Activated T-helper 1 cell treated with anti-CD3 and anti-CD28 coated beads, Interleukin-2, amount 50 U/mL, for 16 hours (primary cell): ENCODE data around the gene ICE1.
"Not testable (repeated sequence)": the region's sequence is repeated elsewhere in the genome, so short reads cannot be mapped to it uniquely, and the experiment has no call there.

ENCODE experiments used
- DNase-seq, 2 donors: peaks; one replicate each; pipeline ENCODE4 v3.0.0-alpha.2; 2020; ENCODE audit warnings: low read depth in 1 of 2, low spot score in 1 of 2

The ICE1 gene, protein sequence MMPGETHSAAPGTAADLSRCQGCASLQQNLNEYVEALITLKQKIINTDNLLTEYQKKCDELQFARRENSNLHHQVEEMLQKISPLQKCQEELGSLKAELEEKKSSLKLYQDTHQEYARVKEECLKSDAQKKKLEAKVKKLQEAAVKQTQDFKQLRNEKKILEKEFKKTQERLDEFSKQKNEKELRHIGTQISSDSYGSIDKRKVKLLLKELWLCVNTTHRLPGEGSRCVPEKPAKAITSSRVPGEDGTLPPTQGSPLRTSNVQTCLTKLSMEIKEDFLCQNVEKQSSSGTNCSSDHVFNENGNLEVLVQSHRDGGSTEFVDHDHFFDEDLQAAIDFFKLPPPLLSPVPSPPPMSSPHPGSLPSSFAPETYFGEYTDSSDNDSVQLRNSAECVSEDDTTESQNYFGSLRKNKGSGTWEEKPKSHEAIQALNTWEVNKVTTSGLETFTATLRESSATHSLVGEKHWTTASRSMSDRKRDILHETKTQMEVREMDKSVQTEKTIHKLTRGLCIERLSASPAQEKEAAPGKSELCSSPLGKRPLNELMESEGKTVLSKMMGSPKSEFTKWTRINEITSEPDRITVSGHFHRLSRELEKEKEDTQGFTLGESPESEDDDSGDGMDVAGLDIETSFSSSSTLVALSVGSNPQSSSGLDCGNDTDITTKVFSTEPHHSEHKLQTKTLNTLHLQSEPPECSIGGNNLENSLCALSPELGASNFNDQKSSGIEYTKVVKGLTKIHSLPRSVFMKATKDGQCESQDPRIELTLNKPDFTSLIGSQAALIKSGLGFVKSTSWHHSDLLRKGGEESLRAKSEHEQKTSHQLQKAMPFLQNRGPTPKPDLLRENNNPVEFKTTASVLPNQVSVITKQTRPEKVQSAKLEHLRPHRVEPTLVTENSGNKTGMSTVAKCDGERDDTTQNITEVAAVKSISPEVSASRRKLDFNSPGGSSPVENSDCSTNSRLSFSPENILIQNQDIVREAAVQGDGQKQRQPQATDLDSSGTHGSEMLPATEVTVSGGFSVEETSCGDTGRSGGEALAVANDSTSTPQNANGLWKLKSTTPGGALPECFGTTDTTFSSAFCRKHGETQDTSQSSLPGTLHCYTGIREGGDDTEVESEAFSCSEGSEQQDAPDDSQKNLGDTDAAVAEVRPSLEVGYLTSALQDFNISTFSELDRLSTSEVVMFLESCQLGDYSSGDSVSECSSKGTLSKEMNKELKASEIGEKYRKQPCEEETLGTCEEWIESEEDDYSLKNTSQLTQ (N-terminal part only)

DNA sequence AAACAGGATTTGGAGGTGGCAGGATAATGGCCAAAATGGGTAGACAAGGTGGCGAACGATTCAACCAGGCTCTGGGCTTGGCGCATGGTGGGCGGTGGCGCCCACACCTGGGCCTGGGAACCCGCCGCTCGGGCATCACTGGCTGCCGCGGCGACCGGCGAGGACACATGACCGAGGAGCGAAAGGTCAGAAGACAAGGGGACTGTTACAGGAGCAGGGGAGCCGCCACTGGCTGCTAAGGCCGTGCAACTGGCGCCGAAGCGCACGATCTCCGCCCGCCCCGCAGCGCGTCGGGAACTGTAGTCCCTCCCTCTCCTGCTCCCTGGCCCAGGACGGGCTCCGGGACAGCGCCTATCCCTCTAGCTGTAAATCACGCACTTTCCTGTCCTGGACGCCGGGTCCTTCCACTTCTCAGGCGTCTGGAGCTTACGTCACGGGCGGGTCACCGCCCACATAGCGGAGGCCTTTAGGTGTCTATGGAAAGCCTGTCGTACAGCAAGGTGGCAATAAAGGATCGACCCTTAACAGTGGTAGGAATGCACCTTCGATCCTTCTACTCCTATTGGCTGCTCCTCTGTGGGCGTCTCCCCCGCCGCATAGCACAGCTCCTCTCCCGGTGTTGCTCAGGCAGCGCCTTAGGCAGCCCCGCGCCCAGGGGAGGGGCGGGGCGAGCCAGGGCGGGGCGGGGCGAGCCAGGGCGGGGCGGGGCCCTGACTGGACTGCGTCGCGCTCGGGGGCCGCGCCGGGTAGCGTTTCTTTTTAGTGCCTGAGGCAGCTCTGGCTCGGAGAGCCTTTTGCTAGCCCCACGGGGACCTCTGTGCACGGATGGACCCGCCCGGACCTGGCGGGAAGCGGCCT lies at the start of gene ICE1:
ICE1 (plus strand) TSS at position 717 of the 858 bp plus-strand sequence. CDS start 239 bp downstream, outside the sequence.
- peak; percentile 90 for DNase-seq

DNA sequence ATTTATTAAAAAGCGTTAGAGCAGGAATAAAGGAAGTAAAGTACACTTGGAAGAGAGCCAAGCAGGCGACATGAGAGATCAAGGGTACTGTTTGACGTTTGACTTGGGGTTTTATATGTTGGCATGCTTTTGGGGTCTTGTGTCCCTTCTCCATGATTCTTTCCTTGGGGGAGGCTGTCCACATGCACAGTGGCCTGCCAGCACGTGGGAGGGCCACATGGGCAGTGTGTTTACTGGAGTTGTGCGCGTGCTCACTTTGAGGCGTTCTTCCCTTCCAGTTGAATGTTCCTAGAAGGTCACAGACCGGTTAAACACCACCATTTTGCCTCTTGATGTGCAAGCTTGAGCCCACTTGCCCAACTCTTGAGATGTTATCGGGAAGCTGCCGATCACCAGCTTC lies 49.5 kb upstream of the ICE1 start:
- DNase-seq: no peak

DNA sequence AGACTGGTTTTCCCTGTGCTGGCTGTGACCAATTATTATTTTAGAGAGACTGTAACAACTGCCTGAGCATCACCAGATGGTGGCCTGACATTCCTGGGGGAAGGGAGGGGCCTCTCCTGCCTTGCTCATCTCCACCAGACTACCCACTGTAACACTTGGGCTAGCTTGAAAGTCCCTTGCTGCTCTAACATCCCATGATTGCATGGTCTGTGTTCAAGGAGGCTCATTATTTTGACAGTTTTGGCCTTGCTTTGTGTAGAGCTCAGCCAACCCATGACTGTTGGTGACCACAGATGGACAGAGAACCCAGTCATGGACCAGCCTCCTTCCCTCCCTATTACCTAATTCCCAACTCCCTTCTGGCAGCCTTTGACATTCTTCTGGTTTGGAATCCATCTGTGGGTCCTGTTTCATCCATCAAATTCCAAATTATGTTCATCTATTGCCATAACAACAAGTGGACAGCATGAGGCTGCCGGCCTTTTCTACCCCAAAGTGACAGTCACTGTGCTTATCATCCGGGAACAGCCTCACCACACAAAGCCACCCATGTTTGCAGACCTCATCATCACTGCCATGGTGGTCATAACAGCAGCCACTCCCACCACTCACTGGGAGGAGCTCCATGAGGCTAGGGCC lies 49.0 kb upstream of the ICE1 start:
- no peak for DNase-seq

DNA sequence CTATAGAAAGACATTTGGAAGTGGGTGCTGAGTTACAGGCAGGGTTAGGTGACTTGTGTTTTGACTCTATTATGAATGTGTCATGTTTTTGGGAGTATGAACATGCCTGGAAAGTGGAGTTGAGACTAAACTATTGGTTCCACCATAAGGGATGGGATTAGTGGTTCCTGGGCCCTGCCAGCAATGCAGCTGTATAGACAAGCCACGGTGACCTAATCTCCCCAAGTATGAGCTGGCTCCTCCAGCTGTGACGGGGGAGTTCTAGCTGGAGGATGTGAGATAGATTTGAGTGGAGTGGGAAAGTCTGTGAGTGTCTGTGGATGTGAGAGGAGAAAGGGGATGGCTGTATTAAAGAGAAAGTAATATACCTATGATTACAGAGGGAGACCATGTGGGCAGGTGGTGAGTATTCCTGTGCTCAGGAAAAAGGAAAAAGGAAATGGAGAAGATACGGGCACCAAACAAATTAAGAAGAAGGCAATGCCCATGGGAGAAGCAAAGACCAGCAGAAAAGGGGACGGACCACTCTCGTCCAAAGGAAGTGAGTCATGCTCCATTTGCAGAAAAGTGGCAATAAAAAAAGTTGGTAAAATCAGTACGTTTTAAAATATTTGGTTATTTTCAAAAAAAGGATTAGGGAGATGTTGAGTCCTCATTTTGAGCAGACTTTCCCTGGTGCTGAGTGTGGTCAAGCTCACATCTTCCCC lies 48.3 kb upstream of the ICE1 start:
- no peak for DNase-seq

DNA sequence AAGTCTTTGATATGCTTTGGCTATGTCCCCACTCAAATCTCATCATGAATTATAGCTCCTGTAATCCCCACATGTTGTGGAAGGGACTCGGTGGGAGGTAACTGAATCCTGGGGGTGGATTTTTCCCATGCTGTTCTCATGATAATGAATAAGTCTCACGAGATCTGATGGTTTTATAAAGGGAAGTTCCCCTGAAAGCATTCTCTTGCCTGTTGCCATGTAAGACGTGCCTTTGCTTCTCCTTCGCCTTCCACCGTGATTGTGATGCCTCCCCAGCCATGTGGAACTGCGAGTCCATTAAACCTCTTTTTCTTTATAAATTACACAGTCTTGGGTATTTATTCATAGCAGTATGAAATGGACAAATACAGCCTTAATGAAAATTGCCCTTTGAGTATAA lies 44.7 kb upstream of the ICE1 start:
- no peak for DNase-seq

DNA sequence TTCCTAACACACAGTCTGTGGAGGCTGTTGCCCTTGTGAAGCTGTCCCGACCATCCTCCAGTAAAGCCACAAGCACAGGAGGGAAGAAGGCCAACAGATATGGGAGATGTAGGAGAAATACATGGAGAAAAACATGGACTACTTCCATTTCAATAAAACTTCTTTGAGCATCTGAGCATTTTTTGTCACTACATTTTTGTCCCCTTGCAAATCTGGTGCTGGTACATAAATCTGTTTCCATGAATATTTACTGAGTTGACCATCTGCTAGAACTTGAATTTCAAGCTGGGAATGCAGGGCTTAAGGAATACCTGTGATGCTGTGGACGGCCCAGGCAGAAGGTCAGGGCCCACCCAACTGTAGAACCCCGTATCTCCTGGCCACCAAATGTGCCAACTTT lies 43.9 kb upstream of the ICE1 start:
- no peak for DNase-seq

DNA sequence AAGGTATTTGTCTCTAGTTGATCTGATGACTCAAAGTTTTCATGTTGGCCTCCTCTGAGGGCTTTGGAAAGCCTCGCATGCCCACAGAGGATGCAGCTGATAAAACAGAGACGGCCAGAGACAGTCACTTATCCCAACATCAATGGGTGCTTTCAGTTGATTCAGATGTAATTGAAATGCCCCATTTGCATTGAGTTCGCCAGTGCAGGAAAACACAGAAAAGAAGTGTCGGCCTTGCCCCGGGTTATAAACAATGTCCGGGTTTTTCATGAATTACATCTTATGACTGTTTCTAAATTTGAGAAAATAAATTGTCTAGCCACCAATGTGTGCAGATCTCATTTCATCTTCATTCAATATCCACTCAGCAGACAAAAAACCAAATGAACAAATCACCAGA lies 42.2 kb upstream of the ICE1 start:
- DNase-seq: no peak

DNA sequence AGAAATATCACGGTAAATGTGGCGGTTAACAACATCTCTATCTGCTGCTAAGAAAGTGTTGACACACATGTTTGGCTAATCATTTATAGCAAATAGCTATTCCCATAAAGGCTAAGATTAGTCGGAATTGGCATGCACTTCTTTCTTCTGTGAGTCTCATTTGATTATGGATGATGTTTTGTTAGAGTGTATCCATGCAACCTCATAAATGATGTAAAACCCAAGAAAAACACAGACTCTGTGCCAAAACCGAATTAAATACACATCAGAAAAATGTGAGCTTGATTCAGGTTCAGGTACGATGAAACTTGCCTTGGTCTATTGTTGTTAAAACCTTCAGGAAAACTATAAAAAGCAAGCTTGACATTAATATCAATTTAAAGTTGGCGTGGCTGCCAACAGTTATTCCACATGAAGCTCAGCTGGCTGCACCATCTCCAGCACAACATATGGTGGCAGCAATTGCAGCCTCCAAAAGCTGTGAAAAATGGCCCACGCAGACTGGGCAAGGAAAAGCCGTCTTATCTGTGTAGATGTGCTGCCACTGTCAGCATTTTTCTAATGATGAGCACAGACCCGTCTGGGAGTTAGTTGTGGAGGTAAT lies 41.1 kb upstream of the ICE1 start:
- no peak for DNase-seq

DNA sequence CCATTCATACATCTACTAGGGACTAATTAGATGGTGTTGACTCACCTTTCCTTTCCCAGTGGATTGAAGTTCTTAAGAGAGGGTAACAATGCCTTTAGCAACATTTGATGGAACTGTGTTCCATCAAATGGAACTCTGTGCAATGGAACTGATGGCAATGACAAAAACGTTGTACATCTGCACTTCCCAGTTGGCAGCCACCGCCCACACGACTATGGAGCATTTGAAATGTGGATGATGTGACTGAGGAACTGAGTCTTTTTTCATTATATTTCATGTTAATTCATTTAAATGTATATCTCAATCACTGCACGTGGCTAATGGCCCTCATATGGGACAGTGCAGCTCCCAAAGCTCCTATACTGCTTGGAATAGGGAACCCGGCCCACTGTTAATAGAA lies 39.0 kb upstream of the ICE1 start:
- no peak for DNase-seq

DNA sequence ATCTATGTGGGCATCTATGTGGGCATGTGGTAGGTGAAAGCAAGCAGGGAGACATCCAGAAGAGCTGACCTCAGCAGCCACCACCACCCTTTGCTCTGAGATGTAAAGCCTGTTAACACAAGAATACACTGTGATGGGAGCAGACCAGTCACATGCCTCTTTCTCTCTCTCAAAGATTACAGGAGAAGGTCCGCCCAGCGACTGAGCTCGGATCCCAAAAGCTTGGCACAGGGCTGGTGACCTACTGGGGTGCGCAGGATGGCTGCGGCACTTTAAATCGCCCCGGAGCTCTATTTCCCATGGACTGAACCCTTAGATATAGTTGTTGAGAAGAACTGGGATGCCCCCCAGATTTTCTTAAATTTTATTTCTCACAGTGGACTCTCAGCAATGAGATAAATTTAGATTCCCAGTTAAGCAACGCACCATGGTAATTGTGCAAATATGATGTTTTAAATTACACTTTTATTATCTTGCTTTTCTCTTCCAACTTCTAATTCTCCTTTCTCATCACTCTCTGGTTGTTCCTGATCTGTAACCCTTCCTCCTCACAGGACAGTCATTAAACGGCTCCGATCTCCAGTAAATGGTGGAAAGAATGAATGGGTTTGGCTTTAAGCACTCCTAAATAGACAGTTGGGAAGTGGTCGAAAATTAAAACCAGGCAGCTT lies 37.7 kb upstream of the ICE1 start:
- DNase-seq: no peak

DNA sequence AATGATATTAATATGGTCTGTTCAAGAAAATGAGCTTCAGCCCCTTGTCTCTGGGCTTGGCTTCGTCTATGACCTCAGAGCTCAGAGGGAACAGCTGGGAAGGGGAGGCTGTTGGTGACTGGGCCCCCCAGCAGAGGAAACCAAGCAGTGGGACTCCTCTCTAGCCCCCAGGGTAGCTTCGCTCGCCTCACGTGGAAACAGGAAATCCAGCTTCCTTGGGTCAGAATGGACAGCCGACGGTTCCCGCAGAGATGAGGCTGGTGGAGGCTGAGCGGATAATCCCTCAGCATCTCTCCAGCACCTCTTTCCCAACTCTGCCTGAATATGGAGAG lies 37.2 kb upstream of the ICE1 start:
- DNase-seq: no peak

DNA sequence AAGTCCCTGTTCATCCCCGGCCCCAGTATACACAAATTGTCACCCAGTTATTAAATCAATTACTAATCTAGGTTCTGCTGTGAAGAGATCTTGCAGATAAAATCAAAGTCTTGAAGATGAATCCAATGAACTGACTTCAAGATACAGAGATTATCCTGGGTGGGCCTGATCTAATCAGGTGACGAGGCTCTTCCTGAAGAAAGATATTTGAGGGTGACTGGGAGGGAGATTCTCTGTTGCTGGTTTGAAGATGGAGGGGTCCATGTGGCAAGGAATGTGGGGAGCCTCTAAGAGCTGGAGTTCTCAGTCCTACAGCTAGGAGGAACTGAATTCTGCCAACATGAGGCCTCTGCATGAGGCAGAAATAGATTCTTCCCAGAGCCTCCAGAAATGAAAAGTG lies 36.1 kb upstream of the ICE1 start:
- DNase-seq: no peak

DNA sequence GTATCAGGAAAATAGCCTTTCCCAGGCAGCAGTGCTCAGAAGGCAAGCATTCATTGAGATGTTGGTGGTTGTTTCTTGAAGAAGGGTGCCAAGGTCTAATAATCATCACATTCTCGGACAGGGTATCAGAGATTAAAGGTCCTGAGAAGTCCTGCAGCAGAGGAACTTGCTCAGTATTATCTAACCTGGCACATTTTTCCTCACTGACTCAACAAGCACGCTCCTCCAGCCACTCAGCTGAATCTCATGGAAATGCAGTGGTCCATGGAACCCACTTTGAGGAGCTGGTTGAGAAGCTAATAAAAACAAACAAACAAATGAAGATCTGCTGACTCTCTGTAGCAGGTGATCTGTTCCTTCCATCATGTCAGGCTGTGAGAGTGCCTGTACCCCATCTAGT lies 35.3 kb upstream of the ICE1 start:
- no peak for DNase-seq

DNA sequence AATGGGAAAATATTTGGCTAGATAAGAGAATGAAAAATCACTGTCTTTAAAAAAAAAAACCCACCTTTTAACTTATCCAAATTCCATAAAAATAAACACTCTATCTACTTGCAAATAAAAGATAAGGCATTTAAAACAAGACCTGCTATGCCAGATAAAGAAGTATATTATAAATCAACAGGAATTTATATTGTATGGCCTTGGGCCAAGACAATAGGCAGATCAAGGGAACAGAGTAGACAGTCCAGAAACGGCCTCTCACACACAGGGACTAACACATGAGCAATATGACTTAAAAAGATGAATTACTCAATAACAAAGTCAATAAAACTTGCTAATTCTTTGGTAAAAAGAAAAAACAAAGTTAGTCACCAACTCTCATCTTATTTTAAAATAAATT lies 34.7 kb upstream of the ICE1 start:
- DNase-seq: no peak

DNA sequence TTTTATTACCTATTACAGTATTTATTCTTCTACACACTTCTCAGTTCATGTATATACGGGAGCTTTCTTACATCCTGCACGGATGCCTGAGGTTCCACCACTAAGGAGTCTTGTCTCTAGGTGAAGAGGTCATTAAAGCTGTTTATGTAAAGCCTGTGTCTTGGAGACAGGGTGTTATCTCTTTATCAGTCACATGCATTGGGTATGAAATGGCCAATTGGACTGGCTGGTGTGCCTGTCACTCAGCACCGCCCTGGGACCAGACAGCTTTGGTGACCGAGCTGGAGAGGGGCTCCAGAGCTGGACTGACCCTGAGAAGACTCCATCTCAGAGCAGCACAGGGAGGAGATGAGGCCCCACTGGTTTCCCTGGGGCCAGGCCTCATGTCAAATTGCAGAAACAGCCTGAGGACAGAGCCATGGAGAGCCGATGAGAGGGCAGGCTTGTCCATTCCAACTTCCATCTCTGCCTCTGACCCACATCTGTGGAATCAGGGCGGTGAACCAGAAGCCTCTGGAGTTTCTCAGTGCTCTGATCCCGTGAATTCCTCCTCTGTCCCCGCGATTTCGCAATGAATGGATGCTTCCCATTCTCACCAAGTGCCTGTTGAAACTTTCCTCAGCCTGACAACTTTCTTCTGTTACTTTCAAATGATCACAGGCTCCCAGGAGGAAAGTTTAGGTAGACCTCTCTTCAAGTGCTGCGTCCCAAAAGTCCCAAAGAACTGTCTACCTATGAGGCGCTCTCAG lies 32.2 kb upstream of the ICE1 start:
- not testable (repeated sequence) for DNase-seq

DNA sequence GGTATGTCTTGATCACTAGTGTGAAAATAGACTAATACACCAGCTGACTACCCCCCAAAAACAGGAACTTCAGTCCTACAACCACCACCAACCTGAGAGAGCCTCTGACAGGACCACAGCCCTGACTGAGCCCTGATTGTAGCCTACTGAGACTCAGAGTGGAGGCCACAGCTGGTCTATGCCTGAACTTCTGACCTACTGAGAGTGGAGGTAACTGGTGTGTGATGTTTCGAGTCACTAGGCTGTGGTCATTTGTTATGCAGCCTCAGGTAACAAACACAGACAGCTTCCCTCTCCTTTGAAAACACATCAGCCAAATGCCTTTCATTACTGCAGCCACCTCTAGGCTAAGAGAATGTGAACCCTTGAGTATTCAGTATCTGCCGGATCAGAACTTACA lies 30.0 kb upstream of the ICE1 start:
- not testable (repeated sequence) for DNase-seq

DNA sequence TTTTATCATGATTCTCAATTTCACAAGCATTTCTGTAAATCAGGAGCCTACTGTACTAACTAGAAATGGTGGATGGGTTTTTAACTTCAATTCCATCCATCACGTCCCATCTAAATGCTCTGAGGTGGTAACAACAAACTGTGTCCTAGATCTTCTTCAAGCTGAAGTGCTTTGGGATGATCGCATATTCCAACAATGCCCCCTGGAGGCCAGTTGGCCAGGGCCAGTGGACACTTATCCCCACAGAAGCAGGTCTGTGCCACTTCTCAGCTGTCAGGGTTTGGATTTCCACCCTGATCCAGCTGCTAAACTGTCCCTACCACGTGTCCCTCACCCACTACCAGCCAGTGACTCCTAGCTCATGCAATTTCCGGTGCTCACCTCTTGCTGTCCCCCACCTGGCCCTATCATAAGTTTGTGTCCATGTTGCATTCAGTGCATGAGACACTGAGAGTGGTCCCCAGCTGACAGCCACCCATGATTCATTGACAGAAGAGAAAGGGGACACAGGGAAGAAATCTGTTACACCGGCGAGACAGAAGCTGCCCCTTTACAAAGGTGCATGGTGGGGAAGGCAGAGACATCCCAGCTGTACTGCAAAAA lies 28.0 kb upstream of the ICE1 start:
- DNase-seq: not testable (repeated sequence)

DNA sequence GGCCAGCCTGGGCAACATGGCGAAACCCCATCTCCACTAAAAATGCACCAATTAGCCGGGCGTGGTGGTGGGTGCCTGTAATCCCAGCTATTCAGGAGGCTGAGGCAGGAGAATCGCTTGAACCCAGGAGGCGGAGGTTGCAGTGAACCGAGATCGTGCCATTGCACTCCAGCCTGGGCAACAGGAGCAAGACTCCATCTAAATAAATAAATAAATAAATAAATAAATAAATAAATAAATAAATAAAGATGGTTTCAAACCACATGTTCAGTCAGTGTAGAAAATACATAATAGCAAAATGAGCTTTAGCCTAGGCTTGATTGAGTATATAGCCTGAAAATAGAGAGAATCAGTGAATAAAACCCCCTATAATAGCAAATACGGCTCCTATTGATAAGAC lies 27.4 kb upstream of the ICE1 start:
- DNase-seq: not testable (repeated sequence)
